BLaER1 treated with 17β-estradiol and CSF1 and Interleukin-3, amounts not matched to agents 10 nM and 100 nM (cell line): Measurements from ENCODE around the gene RGS7.
"Not testable (repeated sequence)": the region's sequence is repeated elsewhere in the genome, so short reads cannot be mapped to it uniquely, and the experiment has no call there.

Experiments
- H3K27ac ChIP-seq, 11 experiments: shearing (Covaris generic); formaldehyde crosslinking; 2 replicates each; pipeline ENCODE4 v1.8.1; 2022
- H3K27me3 ChIP-seq, 11 experiments: shearing (Covaris generic); formaldehyde crosslinking; 2 replicates each; pipeline ENCODE4 v1.8.1; 2022
- H3K36me3 ChIP-seq, 11 experiments: shearing (Covaris generic); formaldehyde crosslinking; 2 replicates each; pipeline ENCODE4 v1.8.1; 2022
- H3K4me1 ChIP-seq, 10 experiments: shearing (Covaris generic); formaldehyde crosslinking; 2 replicates each; pipeline ENCODE4 v1.8.1; 2022
- H3K4me2 ChIP-seq, 11 experiments: shearing (Covaris generic); formaldehyde crosslinking; 2 replicates each; pipeline ENCODE4 v1.8.1; 2022
- H3K4me3 ChIP-seq, 10 experiments: shearing (Covaris generic); formaldehyde crosslinking; 2 replicates each; pipeline ENCODE4 v1.8.1; 2022
- H3K9ac ChIP-seq, 11 experiments: shearing (Covaris generic); formaldehyde crosslinking; 2 replicates each; pipeline ENCODE4 v1.8.1; 2022
- H3K9me3 ChIP-seq, 11 experiments: shearing (Covaris generic); formaldehyde crosslinking; replicated peaks in 1 of 11; 2 replicates each; pipeline ENCODE4 v1.8.1; 2022
- H4K20me1 ChIP-seq, 11 experiments: shearing (Covaris generic); formaldehyde crosslinking; 2 replicates each; pipeline ENCODE4 v1.8.1; 2022
- Cebpa-rat ChIP-seq, 11 experiments: shearing (Covaris generic); IDR thresholded peaks; 2 replicates each; pipeline ENCODE4 v1.8.1; 2022

The RGS7 gene

DNA sequence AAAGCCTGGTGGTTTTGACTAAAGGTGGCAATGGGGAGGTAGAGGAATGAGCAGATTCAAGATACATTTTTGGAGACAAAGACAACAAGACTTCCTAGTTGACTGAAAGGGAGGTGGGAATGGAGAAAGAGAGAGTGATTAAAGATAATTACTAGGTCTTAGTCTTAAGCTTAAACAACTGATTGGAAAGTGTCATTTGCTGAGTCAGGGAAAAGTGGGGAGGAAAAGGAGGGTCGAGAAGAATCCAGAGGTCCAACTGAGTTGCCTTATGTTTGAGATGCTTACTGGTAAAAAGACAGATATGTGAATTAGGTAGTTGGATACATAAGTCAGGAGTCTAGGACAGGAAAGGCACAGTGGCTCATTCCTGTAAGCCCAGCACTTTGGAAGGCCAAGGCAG is 179.3 kb downstream of the RGS7 start:
- H3K9me3 ChIP-seq, result no peaks in the 10 kb centered on the region
- no peak overlapping the region for H3K9ac ChIP-seq
- no peak for TF ChIP-seq Cebpa-rat (IDR thresholded peaks at IDR 0.05)
- no peaks in the 10 kb centered on the region for H3K36me3 ChIP-seq
- no peaks in the 10 kb centered on the region for H3K4me1 ChIP-seq
- no peak overlapping the region for H3K27ac ChIP-seq
- no peaks in the 10 kb centered on the region for H4K20me1 ChIP-seq
- no peaks in the 10 kb centered on the region for H3K27me3 ChIP-seq
- no peak overlapping the region for H3K4me3 ChIP-seq
- no peak overlapping the region for H3K4me2 ChIP-seq

DNA sequence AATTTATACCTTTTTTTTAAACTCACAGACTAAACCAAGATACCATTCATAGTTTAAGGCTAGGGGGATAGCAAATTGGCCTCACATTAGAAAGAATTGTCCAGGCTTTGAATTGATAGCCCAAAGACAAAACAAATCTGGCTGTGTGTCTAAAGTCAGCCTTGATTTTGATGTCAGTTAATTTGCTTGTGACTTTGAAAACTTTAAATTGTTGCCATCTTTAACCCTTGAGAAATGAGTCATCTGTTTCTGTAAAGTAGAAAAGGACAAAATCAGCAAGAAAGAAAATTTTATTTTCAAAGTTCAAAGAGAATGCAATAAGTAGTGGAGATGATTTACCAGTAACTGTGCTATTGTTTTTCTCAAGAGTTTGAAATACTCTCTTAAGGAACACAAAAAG is 184.5 kb downstream of the RGS7 start:
- Histone ChIP-seq H3K27ac (no peak overlapping the region), H3K9me3 (no peaks in the 10 kb centered on the region), H3K4me2 (no peak overlapping the region), H3K4me1 (no peaks in the 10 kb centered on the region), H3K36me3 (no peaks in the 10 kb centered on the region), H3K9ac (no peak overlapping the region), H3K4me3 (no peak overlapping the region), H3K27me3 (no peaks in the 10 kb centered on the region), H4K20me1 (no peaks in the 10 kb centered on the region)
- no peak for TF ChIP-seq Cebpa-rat (IDR thresholded peaks at IDR 0.05)

DNA sequence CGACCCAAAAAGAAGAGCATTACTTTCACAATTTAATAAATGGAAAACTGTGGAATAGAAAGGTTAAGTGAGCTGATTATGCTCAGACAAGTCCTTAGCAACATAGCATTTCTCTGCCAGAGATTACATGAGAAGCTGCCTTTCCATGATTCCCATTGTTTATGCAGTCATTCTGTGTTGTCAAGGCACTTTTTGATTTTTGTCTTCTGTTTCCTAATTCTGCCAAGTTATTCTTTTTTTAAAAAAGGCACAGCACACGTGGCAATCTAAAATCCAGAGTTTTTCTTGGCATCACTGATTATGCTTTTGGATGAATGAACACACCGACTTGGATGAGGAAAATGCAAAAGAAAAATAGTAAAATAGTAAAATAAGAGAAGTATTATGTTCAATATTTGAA is 185.0 kb downstream of the RGS7 start:
- H3K9ac ChIP-seq, result no peak overlapping the region
- no peaks in the 10 kb centered on the region for H3K4me1 ChIP-seq
- H3K9me3 ChIP-seq, result no peaks in the 10 kb centered on the region
- H3K27me3 ChIP-seq, result no peaks in the 10 kb centered on the region
- no peak overlapping the region for H3K27ac ChIP-seq
- H3K4me3 ChIP-seq, result no peak overlapping the region
- no peak for TF ChIP-seq Cebpa-rat (IDR thresholded peaks at IDR 0.05)
- no peaks in the 10 kb centered on the region for H3K36me3 ChIP-seq
- H4K20me1 ChIP-seq, result no peaks in the 10 kb centered on the region
- no peak overlapping the region for H3K4me2 ChIP-seq

DNA sequence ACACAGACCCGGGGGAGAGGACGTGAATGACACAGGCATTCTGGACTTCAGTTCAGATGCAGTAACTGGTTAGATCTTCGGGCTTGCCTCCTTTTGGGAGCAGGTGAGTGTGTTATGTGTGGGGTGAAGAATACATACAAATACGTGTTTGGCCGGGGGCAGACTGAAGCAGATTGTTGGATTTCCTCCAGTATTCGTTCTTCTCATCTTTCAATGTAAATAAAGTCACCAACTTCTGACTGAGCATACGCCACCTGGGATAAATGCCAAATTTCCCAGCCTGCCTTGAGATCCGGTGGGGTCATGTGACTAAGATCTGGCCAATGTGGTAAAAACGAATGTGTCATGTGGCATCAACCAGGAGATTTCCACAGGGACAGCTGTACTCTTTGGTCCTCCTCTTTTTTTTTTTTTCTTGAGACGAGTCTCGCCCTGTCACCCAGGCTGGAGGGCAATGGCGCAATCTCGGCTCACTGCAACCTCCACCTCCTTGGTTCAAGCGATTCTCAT is 189.8 kb downstream of the RGS7 start:
- Histone ChIP-seq H4K20me1 (no peaks in the 10 kb centered on the region), H3K4me2 (no peak overlapping the region), H3K4me1 (no peaks in the 10 kb centered on the region), H3K9me3 (no peaks in the 10 kb centered on the region), H3K27ac (no peak overlapping the region), H3K27me3 (no peaks in the 10 kb centered on the region), H3K9ac (no peak overlapping the region), H3K4me3 (no peak overlapping the region), H3K36me3 (no peaks in the 10 kb centered on the region)
- TF ChIP-seq Cebpa-rat (IDR thresholded peaks at IDR 0.05), result no peak

DNA sequence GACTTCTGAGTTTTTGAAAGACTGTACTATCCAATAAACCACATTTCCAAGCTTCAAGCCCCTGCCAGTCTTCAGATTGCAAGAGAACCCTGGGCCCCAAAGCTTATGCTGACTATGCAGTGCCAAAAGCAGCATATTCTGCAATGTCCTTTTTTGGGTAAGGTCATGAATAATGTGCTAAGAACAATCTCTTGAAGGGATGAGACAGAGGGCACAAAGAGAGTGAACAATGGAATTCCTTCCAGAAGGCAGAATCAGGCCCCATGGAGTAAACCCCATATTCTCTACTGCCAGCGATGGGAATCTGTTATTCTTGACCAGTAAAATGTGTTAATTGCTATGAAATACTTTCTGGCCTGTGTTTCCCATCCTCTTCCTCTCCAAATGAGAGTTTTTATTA is 190.4 kb downstream of the RGS7 start:
- no peak overlapping the region for H3K4me3 ChIP-seq
- H4K20me1 ChIP-seq, result no peaks in the 10 kb centered on the region
- H3K9ac ChIP-seq, result no peak overlapping the region
- TF ChIP-seq Cebpa-rat (IDR thresholded peaks at IDR 0.05), result no peak
- no peaks in the 10 kb centered on the region for H3K27me3 ChIP-seq
- H3K9me3 ChIP-seq, result no peaks in the 10 kb centered on the region
- no peak overlapping the region for H3K27ac ChIP-seq
- H3K36me3 ChIP-seq, result no peaks in the 10 kb centered on the region
- no peaks in the 10 kb centered on the region for H3K4me1 ChIP-seq
- no peak overlapping the region for H3K4me2 ChIP-seq

DNA sequence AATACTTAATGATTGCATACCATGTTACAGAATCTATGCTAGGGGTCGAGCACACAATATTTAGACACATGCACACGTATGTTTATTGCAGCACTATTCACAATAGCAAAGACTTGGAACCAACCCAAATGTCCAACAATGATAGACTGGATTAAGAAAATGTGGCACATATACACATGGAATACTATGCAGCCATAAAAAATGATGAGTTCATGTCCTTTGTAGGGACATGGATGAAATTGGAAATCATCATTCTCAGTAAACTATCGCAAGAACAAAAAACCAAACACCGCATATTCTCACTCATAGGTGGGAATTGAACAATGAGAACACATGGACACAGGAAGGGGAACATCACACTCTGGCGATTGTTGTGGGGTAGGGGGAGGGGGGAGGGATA is 191.7 kb downstream of the RGS7 start:
- H3K4me1 ChIP-seq, H3K4me2 ChIP-seq, H3K27ac ChIP-seq, H3K9ac ChIP-seq, H3K36me3 ChIP-seq, H3K4me3 ChIP-seq, H4K20me1 ChIP-seq, H3K27me3 ChIP-seq, H3K9me3 ChIP-seq: not testable (repeated sequence)

DNA sequence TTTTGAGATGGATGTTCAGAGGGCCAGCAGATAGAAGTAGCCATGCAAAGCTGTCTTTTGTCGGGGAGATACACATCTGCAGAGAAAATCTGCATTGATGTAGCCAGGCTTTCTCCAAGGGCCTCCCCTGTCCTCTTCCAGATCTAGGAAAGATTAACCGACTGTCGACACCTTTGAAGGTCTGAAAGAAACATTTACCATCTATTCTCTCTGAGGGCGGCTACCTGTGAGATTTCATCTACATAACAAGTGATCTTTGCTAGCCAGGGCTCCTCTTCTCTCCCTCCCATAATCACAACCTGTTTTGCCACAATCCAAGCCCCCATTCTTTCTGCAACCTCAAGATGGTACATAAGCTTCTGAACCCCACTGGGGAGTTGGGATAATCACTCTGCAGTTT is 193.6 kb downstream of the RGS7 start:
- no peaks in the 10 kb centered on the region for H4K20me1 ChIP-seq
- H3K27ac ChIP-seq, result no peak overlapping the region
- no peaks in the 10 kb centered on the region for H3K36me3 ChIP-seq
- TF ChIP-seq Cebpa-rat (IDR thresholded peaks at IDR 0.05), result no peak
- H3K9me3 ChIP-seq, result no peaks in the 10 kb centered on the region
- no peak overlapping the region for H3K9ac ChIP-seq
- no peaks in the 10 kb centered on the region for H3K4me1 ChIP-seq
- H3K27me3 ChIP-seq, result no peaks in the 10 kb centered on the region
- no peak overlapping the region for H3K4me3 ChIP-seq
- H3K4me2 ChIP-seq, result no peak overlapping the region

DNA sequence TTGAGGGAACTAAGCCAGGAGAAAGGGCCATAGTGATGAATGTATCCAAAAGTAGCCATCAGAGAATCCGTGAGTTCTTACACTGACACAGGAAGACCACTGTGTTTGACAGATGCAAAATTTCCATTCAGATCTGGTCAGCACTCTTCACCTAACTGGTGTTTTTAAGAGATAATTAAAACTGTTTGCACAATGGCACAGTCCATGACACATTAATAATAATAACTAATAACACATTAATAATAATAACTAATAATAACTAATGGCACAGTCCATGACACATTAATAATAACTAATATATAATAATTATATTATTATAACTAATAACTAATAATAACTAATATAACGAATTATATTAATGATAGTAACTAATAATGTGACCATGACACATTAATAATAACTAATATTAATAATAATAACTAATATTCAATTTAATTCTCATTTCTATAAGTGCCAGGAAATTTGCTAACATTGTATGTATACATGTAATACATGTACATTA is 195.8 kb downstream of the RGS7 start:
- Histone ChIP-seq H3K9ac (no peak overlapping the region), H3K4me1 (peaks cover 0 to 10% (median 8%) of the 10 kb centered on the region in 10 experiments; a peak in 13 of 20 replicates), H4K20me1 (no peaks in the 10 kb centered on the region), H3K4me3 (no peak overlapping the region), H3K4me2 (no peak overlapping the region), H3K9me3 (no peaks in the 10 kb centered on the region), H3K27ac (no peak overlapping the region), H3K36me3 (no peaks in the 10 kb centered on the region), H3K27me3 (no peaks in the 10 kb centered on the region)
- no peak for TF ChIP-seq Cebpa-rat (IDR thresholded peaks at IDR 0.05)

DNA sequence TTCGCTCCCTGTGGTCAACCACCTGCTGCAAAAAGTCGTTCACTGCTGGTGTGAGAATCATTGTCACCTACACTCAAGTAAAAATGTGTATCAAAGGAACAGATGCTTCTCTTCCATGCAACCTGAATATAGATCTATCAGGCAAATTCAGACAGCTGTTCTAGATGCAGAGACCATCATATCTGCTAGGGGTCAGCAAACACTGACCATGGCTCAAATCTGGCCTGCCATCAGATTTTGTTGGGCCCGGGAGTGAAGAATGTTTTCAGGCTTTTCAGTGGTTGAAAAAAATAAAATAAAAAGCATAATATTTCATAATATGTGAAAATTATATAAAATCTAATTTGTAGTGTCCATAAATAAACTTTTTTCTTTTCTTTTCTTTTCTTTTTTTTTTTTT is 199.6 kb downstream of the RGS7 start:
- TF ChIP-seq Cebpa-rat (IDR thresholded peaks at IDR 0.05), result no peak
- Histone ChIP-seq H3K27ac (no peak overlapping the region), H3K4me2 (no peak overlapping the region; a peak in 1 of 22 replicates), H3K4me3 (no peak overlapping the region), H3K36me3 (no peaks in the 10 kb centered on the region), H3K4me1 (peaks cover 0 to 16% (median 13%) of the 10 kb centered on the region in 10 experiments; a peak in 13 of 20 replicates), H3K9me3 (0 out of 22 replicates have a peak, but pooled peaks cover 0 to 3% (median 0%) of the 10 kb centered on the region in 11 experiments), H3K9ac (no peak overlapping the region), H4K20me1 (no peaks in the 10 kb centered on the region; a peak in 1 of 22 replicates), H3K27me3 (no peaks in the 10 kb centered on the region)

DNA sequence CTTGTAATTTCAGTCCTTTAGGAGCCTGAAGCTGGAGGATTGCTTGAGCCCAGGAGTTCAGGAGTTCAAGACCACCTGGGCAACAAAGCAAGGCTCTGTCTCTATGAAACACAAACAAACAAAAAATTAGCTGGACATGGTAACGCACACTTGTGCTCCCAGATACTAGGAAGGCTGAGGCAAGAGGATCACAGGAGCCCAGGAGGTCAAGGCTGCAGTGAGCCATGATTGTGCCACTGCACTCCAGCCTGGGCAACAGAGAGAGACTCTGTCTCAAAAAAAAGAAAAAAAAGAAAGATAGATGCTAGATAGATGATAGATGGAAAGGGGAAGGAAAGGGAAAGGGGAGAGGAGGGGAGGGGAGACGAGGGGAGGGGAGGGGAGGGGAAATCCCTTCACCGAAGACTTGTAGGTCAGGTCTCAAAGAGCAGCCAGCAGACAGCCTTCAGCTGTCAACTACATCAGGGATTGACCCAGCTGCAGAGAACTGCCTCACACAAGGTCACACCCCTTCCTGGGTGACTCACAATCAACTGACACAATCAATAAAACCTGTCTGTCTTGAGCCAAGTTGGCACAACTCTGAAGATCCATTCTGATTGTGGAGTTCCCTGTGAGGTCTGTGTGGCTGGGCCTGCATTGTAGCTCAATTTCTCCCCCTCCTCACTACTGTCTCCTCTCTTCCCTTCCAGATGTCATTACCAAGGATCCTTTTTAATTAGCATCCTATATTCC is 200.6 kb downstream of the RGS7 start:
- H3K4me2 ChIP-seq, result peak overlapping the region in 6 of 11 experiments; percentile 13 to 70 (median 48); a peak in 12 of 22 replicates
- TF ChIP-seq Cebpa-rat (IDR thresholded peaks at IDR 0.05), result no peak

More for the DNA sequence above, 200.6 kb downstream of the RGS7 start:
- Histone ChIP-seq H3K4me1 (peaks cover 0 to 16% (median 13%) of the 10 kb centered on the region in 10 experiments; a peak in 13 of 20 replicates), H3K27ac (0 out of 22 replicates have a peak overlapping the region, but pooled peaks of 3 of the 11 experiments have one; percentile 3 to 24 (median 16)), H4K20me1 (no peaks in the 10 kb centered on the region; a peak in 1 of 22 replicates), H3K4me3 (no peak overlapping the region), H3K36me3 (no peaks in the 10 kb centered on the region), H3K9me3 (0 out of 22 replicates have a peak, but pooled peaks cover 0 to 3% (median 0%) of the 10 kb centered on the region in 11 experiments), H3K27me3 (no peaks in the 10 kb centered on the region), H3K9ac (no peak overlapping the region)
